GM21381 (cell line): ENCODE results near the gene TADA1.
A peak's percentile ranks its signal among the peaks of the same experiment; 100 is the strongest.
"Not testable (repeated sequence)": the region's sequence is repeated elsewhere in the genome, so short reads cannot be mapped to it uniquely, and the experiment has no call there.

Experiments used
- ATAC-seq: cut with Tn5 transposase; IDR thresholded peaks from one replicate; pipeline ENCODE4 v1.9.1; 2021; ENCODE audit warnings: mild to moderate bottlenecking, moderate library complexity; ENCODE audit not compliant: unreplicated experiment

Gene TADA1

GRCh38 chr1:166895766-166896165 is 19.7 kb upstream of the TADA1 start:
- ATAC-seq, result no peak

GRCh38 chr1:166889776-166890175 is 13.7 kb upstream of the TADA1 start:
- no peak for ATAC-seq

- ATAC-seq, result no peak
Observed at GRCh38 chr1:166888373-166889111, 12.5 kb upstream of the TADA1 start.

GRCh38 chr1:166884971-166885370 is 8.9 kb upstream of the TADA1 start:
- no peak for ATAC-seq

- no peak for ATAC-seq
Observed at GRCh38 chr1:166884040-166884642, 8.1 kb upstream of the TADA1 start.

GRCh38 chr1:166882893-166883292 is 6.8 kb upstream of the TADA1 start:
- ATAC-seq, result no peak

- not testable (repeated sequence) for ATAC-seq
Observed at GRCh38 chr1:166878173-166878917, 2.3 kb upstream of the TADA1 start.

GRCh38 chr1:166876540-166876838 is 425 bp upstream of the TADA1 start:
- ATAC-seq, result peak; percentile 1

GRCh38 chr1:166875302-166875733 is 746 bp downstream of the TADA1 start:
- ATAC-seq, result no peak

- no peak for ATAC-seq
Observed at GRCh38 chr1:166874464-166874863, 1.6 kb downstream of the TADA1 start.

GRCh38 chr1:166870584-166870983 is 5.5 kb downstream of the TADA1 start:
- no peak for ATAC-seq

- no peak for ATAC-seq
Observed at GRCh38 chr1:166869318-166870099, 6.6 kb downstream of the TADA1 start.

GRCh38 chr1:166868639-166869038 is 7.4 kb downstream of the TADA1 start:
- ATAC-seq, result no peak

- no peak for ATAC-seq
Observed at GRCh38 chr1:166865926-166866325, 10.1 kb downstream of the TADA1 start.

- ATAC-seq, result no peak
Observed at GRCh38 chr1:166859597-166859996, 16.5 kb downstream of the TADA1 start.

GRCh38 chr1:166858726-166859419 is 17.2 kb downstream of the TADA1 start:
- no peak for ATAC-seq

GRCh38 chr1:166857995-166858394 is 18.1 kb downstream of the TADA1 start:
- ATAC-seq, result no peak

- ATAC-seq, result no peak
Observed at GRCh38 chr1:166855558-166855957, 20.5 kb downstream of the TADA1 start.

- ATAC-seq, result no peak
Observed at GRCh38 chr1:166852918-166853317, 23.1 kb downstream of the TADA1 start.

- no peak for ATAC-seq
Observed at GRCh38 chr1:166849135-166849534, 26.9 kb downstream of the TADA1 start.

GRCh38 chr1:166848193-166848592 is 27.9 kb downstream of the TADA1 start:
- no peak for ATAC-seq
